ENCODE measurements around the gene NBAS.
A peak's percentile ranks its signal among the peaks of the same experiment; 100 is the strongest.

The NBAS gene

DNA sequence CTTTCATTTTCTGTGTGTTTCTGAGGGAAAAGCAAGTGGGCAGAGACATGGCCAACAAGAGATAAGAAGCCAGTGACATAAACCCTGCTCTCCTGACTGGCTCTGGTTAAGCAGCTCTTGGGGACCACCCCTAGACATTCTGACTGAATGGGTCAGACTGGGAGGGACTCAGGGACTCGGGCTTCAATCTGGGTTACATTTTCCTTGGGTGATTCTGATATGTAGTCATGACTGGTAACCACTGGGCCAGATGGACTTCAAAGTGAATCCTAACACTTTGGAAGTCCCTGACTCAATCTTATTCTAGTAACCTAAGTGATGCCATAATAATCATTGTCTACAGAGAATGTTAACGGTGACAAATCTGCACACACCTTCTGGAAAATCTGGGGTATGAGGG is 397.8 kb downstream of the NBAS start:
- DNase-seq (ENCODE audit: low spot score): no peak

DNA sequence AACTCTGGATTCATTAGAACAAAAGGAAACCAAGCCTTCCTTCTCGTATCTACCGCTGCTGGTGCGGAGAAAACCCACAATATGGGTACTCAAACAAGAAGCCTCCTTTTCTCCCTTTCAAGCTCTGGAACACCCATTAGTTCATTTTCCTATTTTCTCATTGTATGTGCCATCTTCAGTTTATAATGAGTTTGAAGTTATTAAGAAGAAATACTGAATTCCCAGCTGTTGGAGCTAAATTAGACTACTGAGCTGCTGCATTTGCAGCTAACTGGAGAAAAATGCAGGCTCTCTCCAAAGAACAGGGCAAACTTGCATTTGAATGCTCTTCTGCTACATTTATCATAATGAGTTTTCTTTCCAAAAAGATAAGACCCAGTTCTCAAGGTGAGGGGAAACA is 398.5 kb downstream of the NBAS start:
- DNase-seq (ENCODE audit: low spot score): no peak

DNA sequence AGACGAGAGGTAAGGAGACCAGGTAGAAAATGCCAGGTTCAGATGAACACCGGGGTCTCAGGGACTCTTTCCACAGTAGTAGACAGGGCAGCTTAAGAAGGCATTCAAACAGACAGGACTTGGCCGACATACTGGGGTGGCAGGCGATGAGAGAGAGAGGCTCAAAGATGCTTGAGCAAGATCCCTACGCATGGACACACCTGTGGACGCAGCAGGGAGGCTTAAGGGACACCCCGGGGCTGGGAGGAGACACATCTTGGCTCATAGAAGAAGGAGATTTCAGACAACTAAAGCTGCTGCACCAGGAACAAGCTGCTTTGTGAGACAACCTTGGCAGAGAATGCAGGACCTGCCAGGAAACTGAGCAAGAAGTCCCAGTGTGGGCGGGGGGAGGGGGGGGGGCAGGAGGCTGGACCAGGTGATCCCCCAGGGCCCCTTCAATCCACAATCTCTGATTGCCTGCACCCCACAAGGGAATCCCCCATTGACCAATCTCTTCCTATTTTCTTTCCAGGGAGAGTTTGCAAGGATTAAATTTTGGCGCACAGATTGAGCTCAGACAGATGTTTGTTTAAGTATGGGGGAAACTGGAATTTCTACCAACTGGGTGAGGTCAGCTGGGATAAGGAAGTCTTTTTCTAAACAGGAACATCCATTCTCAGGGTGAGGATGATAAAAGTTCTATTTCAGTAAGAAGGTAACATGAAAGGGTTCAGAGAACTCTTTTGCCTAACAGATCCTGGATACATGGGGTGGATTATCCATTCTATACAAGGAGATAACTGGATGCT is 400.7 kb downstream of the NBAS start:
- no peak for DNase-seq (ENCODE audit: low spot score)

DNA sequence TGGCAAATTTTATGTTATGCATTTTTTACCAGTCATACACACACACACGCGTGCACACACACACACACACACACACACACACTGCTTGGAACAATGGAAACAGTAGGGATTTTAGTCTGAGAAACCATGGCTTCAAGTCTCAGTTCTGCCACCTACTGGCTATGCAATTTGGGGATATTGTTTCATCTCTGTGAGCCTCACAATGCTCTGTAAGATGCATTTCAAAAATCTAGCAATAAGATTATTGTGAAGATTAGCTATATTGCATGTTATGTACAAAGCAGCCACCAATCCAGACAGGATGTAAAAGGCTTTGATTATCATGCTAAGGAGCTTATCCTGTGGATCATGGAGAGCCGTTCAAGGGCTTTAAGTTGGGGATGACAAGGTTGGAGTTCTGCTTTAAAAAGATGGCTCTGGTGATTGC is 401.4 kb downstream of the NBAS start:
- DNase-seq (ENCODE audit: low spot score): peak; percentile 27

DNA sequence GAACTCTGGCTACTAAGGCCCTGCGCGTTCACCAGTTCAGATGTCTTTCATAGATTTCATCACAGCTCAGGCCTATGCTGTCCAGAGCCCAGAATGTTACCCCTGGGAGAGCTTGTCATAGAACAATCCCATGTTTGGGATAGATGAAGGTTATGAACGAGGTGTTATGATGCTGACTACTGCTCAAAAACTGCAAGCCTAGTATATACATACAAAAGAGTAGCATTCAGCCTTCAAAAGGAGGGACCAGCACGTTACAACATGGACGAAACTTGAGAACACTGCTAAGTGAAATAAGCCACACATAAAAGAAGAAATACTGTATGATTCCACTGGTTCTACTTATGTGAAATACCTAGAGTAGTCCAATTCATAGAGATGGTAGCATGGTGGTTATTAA is 401.9 kb downstream of the NBAS start:
- no peak for DNase-seq (ENCODE audit: low spot score)

DNA sequence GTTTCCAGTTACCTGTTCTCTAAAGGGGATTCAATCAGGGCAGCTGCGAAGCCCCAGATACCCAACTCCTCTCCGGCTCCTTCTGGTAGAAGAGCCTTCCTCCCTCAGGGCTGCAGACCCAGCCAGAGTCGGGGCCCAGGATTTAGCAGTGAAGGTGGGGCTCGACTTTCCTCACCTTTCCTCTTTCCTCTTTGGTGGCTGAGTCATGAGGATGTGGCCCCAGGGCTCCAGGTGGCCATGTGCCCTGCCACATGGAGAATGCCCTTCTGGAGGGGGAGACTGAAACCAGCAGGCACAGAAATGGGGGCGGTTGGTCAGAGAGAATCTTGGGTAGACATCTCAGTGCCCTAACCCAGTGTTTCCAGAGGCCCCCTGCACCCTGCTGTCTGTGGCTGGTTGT is 402.6 kb downstream of the NBAS start:
- no peak for DNase-seq (ENCODE audit: low spot score)

DNA sequence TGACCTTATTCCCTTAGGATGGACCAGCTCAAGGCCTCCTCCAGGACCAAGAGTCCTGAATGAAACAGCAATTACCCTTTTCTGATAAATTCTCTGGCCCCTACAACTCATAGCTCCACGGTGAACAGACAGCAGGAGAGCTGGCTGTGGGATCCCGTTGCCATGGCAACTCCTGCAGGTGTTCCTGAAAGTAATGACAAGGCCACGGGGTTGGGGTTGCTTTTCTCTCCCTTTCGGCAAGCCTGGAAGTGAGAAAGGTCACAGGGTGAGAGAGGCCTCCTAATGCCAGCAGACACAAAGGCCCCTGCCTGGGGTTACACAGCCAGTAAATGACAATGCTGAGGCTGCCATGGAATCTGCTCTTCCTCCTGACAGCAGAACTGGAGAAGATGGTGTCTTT is 403.0 kb downstream of the NBAS start:
- DNase-seq (ENCODE audit: low spot score): no peak

DNA sequence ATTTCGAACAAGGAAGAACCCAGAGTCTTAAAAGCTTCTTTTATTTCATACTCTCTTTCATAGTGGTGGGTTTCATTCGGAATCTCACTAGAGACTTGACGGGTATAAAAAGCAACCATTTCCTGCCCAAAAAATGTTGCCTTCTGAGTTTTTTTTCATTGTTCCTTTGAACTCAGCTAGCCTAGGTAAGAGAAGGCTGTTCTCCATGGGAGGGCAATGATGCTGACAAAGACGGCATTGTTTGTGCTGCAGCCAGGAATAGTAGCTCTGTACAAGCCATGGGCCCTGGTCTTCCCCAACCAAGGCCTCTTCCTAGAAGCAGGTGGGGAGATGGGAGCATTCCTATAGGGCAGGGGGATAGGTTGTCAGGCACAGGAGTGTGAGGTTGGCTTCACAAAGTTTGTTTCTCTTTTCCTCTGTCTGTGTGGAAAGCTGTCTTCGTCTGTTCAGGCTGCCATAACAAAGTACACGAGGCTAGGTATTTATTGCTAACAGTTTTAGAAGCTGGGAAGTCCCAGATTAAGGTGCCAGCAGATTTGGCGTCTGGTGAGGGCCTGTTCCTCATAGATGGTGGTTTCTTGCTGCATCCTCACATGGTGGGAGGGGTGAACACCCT is 405.1 kb downstream of the NBAS start:
- no peak for DNase-seq (ENCODE audit: low spot score)

DNA sequence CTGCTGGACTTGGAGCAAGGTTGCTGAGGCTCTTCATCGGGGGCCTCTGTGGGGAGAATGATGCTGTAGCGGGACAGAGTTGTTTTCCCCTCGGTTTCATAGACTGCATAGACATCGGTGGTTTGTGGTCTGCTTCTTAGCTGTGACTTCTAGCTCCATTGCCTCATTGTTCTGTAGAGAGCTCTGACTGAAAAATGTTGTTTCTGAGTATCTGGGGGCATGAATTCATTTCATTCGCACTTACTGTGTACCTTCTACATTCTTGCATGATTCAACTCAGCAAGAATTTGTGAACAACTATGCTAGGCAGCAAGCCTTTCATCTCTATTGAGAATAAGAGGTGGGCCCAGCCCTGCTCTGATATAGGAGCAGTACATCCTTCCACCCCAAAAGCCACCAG is 406.8 kb downstream of the NBAS start:
- no peak for DNase-seq (ENCODE audit: low spot score)

DNA sequence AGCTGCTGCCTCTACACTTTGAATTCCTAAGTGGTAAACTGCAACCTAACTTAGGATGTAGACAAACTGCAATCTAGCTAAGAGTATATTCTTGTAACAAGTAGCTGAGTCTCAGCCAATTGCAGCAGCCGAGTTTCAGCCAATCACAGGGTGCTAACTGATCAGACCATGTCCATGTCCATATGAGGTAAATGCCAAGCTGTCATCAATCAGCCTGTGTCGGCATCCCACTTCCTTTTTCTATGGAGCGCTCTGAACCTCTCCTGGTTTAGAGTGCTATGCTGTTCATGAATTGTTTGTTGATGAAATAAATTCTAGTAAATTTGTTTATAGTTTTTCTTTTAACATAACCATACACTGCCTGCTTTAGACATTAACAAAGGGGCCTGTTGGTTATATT is 408.8 kb downstream of the NBAS start:
- no peak for DNase-seq (ENCODE audit: low spot score)

DNA sequence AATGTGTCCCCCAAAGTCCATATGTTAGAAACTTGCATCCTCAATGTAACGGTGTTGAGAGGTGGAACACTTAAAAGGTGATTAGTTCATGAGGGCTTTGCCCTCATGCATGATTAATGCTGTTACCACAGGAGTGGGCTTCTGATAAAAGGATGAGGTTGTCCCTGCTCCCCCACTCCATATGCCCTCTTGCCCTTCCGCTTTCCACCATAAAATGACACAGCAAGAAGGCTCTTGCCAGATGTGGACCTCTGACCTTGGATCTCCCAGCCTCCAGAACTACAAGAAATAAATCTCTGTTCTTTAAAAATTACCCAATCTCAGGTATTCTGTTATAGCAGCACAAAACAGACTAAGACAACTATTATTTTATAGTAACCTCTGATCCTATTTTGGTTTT is 412.1 kb downstream of the NBAS start:
- no peak for DNase-seq (ENCODE audit: low spot score)

DNA sequence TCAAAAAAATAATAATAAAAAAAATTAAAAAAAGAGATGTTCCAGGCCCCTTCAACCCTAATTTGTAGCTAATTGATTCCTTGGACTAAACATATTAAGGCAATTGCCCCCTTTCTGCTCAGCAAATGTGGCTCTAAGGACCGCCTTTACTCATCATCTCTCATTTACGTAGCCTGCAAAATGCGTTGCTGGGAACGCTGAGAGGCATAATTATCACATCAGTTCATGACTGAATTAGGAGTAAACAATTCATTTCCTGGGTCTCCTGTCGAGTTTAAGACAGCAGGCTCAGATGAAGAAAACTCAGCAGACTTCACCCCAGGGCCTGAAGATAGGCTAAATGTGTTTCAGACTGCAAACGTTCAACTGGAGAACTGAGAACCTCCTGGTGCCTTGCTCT is 413.5 kb downstream of the NBAS start:
- no peak for DNase-seq (ENCODE audit: low spot score)

DNA sequence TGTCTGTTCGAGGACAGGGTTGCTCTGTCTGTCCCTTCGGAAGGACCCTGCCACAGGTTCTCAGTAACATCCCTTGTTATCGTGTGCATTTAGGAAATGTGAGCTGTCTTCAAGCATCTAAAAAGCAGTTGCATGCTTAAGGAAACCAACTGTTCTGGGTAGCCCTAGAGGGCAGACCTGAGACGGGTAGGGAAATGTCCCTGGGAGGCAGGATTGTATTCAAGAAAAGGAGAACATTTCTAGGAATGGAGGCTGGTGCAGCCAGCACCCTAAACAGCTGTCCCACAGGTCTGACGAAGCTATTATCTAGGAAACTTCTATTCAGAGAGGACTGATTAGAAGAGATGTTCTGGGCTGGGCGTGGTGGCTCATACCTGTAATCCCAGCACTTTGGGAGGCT is 414.2 kb downstream of the NBAS start:
- DNase-seq (ENCODE audit: low spot score): no peak

DNA sequence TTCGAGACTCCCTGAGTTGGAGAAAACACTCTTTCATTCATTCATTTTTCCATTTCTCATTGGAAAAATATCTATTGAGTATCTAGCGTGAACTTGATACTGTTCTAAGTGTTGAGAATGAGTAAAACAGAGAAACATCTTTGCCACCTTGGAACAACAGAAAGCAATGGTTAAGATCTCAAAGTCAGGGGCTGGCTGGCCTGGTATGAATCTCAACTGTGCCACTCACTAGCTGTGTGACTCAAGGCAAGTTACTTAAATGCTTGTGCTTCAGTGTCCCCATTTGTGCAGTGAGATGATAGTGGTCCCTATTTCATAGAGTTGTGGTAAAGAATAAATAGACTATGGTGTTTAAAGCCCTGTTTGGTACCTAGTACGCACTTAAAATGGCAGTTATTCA is 415.2 kb downstream of the NBAS start:
- no peak for DNase-seq (ENCODE audit: low spot score)

DNA sequence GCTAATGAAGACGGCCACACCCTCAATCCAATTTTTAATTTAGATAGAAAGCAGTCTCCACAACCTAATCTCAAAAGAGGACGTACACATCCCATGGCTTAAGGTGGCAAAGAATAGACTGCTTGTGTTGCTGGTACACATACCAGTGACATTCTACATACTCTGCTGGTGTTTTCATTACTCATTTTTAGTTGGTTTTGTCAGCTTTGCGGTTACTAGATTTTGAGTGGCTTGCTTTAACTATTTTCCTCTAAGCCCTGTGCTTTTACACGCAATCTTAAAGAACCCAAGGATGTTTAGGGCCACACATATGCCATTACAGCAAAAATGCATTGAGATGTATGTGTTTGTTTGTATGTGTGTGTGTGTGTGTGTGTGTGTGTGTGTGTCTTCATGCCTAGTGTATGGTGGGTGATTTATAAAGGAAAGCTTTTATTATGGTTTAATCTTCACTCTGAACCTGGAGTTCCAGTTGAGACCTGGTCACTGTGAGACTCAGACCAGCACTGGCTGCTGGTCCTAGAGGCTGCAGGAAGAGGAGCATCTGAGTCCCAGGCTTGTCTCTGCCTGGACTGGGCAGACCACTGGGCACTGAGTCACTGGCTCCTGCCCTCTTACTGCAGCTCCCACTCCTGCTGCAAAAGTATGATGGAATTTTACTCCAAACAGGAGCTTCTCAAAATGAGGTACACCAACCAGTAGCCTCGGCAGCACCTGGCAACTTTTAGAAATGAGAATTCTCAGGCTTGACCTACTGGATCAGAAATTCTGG is 415.9 kb downstream of the NBAS start:
- DNase-seq (ENCODE audit: low spot score): no peak

DNA sequence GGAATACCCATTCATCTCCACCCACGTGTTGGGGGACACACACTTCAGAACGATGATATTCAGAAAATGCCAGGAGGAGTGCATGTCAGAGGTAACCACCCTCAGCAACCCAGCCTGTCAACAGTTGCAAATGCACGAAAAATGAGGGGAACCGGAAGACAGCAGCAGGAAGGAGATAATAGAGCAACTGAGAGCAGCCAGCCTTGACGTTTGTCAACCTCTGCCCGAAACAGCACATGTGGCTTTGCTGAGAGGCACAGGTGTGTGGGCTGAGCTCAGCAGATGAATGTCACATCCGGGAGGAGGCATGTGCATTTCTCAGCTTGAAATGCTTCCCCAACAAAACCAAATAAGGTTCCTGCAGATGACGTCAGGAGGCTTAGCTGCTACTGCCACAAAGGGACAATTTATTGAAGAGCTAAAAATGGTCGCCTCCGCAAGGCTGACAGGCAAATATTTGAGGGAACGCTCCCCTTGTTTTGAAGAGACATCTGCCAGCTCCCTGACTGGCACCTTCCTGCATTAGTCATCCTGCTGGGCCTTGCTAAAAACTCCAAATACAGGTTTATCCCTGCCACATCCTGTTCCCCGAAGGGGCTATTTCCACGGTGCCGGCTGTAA is 419.0 kb downstream of the NBAS start:
- no peak for DNase-seq (ENCODE audit: low spot score)

DNA sequence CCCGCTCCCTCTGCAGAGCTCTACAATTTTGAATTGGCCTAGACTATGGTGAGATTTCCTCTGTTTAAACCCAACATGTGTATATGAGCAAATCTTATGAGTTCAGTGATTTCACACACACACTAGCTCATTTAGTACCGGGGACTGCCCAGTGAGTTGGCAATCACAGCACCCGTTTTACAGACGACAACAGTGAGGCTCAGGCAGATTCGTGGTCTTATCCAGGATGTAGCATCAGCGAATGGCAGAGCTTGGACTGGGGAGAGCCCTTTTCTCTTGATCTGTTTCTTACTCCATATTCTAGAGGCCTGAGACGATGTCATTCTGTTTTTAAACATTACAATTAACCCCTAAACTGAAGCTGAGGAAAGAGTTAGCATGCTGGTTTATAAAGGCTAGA is 419.9 kb downstream of the NBAS start:
- DNase-seq (ENCODE audit: low spot score): no peak

DNA sequence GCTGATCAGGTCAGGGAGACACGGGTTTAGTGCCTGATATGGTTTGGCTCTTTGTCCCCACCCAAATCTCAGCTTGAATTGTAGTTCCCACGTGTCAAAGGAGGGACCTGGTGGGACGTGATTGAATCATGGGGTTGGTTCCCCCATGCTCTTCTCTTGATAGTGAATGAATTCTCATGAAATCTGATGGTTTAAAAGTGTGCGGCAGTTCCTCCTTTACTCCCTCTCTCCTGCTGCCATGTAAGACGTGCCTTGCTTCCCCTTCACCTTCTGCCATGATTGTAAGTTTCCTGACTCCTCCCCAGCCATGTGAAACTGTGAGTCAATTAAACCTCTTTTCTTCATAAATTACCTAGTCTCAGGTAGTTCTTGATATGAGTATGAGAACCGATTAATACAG is 424.5 kb downstream of the NBAS start:
- DNase-seq (ENCODE audit: low spot score): no peak

DNA sequence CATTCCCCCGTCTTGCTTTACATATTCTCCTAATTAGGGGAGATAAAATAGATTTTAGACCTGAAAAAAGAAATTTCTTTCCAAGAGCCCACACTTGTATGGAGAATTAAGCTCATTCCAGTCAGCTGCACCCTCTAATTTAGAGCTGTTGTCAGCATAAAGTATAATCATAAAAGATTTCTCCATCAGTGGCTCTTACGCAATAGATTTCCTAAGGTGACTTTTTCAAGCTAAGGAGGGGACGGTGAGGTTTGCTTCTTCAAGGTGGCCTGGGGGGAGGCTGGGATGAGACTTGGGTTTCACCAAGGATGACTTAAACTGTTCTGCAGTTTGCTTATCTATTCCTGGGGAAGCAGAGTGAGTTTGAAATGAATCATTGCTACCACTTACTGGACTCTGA is 426.2 kb downstream of the NBAS start:
- DNase-seq (ENCODE audit: low spot score): no peak

DNA sequence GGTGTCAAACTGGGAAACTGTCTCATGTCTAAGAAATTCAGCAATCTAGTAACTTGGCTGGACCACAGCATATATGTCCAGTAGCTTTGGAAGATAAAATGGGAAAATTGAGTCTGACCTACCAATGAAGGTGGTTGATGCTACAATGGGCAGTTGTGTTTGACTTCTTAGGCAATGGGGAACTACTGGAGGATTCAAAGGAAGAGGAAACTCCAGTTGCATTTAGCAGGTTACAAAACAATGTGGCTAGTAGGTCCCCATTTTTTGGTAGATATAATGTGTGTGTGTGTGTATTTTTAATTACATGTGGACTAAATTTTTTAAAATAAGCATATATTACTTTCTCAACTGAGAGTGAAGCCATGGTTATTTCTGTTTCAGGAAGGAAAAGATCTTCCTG is 427.7 kb downstream of the NBAS start:
- DNase-seq (ENCODE audit: low spot score): no peak

DNA sequence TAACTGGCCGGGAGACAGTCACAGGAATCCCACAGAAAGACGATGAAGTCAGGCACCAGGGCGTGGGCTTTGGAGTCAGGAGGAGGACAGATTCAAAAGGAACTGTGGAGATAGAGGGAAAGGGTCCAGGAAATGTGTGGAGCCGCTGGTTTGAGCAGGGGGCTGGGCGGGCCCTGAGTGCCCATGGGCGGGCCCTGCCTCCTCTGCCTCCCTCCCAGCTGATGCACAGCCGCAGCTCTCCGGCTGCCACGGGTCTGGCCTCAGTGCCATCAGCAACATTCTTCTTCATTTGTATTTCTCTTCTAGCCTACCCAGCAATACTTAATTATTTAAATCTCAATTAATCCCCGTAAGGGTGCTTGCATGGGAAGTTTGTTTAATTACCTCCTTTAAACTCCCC is 432.3 kb downstream of the NBAS start:
- no peak for DNase-seq (ENCODE audit: low spot score)

DNA sequence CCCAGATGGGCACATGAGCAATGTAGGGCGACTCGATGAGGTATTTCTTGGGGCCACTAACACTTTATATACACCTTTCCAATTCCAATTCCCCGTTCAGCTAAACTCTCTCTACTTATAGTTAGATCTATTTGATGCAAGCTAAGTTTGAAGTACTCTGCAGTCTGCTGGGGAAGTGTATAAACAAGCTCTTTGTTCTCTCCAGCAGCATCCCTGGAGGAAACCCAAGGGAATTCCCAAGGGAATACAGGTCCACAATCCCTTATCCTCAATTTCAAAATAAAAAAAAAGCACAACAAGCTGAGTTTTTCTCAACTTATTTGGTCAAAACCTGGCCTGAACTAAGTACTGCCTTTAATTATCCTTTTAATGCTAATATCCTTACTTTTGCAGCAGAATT is 433.3 kb downstream of the NBAS start:
- DNase-seq (ENCODE audit: low spot score): no peak

DNA sequence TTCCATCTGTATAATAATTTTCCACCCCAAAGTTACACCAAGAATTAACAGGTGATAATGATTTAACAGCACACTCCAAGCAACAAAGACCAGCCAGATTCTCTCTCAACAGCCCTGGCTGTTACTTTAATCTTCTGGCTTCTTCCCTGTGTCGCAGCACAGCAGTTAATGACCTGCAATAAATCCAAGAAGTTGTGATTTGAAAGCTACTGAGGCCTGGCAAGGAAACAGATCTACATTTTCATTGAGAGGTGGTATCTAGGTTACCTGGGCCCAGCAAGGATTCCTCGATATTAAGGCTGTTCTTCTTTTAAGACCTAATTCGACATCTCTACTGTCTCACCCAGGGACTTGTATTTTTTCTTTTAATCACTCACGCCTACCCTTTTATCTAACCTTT is 433.8 kb downstream of the NBAS start:
- no peak for DNase-seq (ENCODE audit: low spot score)

Data from hepatic stellate cell (primary cell).